Progenitor cell of endocrine pancreas (in vitro differentiated cells): Measurements from ENCODE around the gene HORMAD1. TPM values are rescaled to one million over a fixed set of nuclear protein-coding genes. Genes with fewer than 3 reads are reported as not detected.
"Not testable (repeated sequence)": the region's sequence is repeated elsewhere in the genome, so short reads cannot be mapped to it uniquely, and the experiment has no call there.

Experiments
- DNase-seq: peaks from one replicate; pipeline ENCODE4 v3.0.0; 2021; ENCODE audit warnings: low spot score; ENCODE audit not compliant: unreplicated experiment
- H3K27ac Mint-ChIP-seq: 2 replicates; pipeline ENCODE4 v1.8.0; 2021; ENCODE audit warnings: mild to moderate bottlenecking, moderate library complexity, mixed read lengths
- H3K27me3 Mint-ChIP-seq: 2 replicates; pipeline ENCODE4 v1.8.0; 2021; ENCODE audit warnings: mixed read lengths
- H3K36me3 Mint-ChIP-seq: 2 replicates; pipeline ENCODE4 v1.8.0; 2022; ENCODE audit warnings: mixed read lengths; ENCODE audit not compliant: insufficient read depth
- H3K4me1 Mint-ChIP-seq: 2 replicates; pipeline ENCODE4 v1.8.0; 2021; ENCODE audit warnings: low read depth, mixed read lengths
- H3K4me3 Mint-ChIP-seq: 2 replicates; pipeline ENCODE4 v1.8.0; 2021; ENCODE audit warnings: low read depth, mild to moderate bottlenecking, moderate library complexity, mixed read lengths
- H3K9me3 Mint-ChIP-seq: 2 replicates; pipeline ENCODE4 v1.8.0; 2021; ENCODE audit warnings: low read depth, mixed read lengths
- CTCF ChIP-seq: fragments of 200-600 bp; sonication (generic); IDR thresholded peaks from one replicate; pipeline ENCODE4 v1.5.0; 2021; ENCODE audit warnings: antibody characterized with exemption, mild to moderate bottlenecking; ENCODE audit not compliant: unreplicated experiment
- long read RNA-seq: library from polyadenylated mRNA; unstranded; transcript quantifications from one replicate; pipeline ENCODE4 v2.0.0, GENCODE V29; 2020
- total RNA-seq: library from RNA; stranded (reverse); gene quantifications from 2 replicates; pipeline ENCODE4 v1.2.1, GENCODE V29; 2021

The HORMAD1 gene, protein sequence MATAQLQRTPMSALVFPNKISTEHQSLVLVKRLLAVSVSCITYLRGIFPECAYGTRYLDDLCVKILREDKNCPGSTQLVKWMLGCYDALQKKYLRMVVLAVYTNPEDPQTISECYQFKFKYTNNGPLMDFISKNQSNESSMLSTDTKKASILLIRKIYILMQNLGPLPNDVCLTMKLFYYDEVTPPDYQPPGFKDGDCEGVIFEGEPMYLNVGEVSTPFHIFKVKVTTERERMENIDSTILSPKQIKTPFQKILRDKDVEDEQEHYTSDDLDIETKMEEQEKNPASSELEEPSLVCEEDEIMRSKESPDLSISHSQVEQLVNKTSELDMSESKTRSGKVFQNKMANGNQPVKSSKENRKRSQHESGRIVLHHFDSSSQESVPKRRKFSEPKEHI
- total RNA-seq = not detected in 2 replicates
- long read RNA-seq = 0 reads

DNA sequence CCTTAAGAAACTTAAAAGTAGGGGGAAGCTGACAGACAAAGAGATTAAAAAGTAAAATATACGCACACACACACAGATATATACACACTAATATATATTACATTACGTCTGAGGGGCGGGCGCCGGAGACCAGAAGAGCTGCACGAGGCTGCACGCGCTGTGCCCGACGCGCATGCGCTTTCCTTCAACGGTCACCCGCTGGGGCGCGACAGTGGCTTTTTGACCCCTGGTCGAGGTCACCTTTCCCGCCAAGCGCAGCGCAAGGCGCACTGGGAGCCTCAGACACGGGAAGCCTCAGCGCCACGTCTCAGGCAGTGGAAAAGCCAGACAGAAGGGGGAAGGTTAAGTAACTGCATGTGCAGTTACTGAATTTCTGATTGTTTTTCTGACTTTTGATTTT is at the start of gene HORMAD1:
Gene HORMAD1 (minus strand): TSS at position 193 of the 400 bp plus-strand sequence. CDS start 1,390 bp downstream, outside the sequence.
- no peaks in the 10 kb centered on the region for H3K9me3 Mint-ChIP-seq
- H3K4me3 Mint-ChIP-seq = no peak within 1 kb of the TSS
- H3K4me1 Mint-ChIP-seq = no peaks in the 10 kb centered on the region
- no peaks in the 10 kb centered on the region for H3K27me3 Mint-ChIP-seq
- no peak within 1 kb of the TSS for H3K27ac Mint-ChIP-seq
- no peak for TF ChIP-seq CTCF
- no peaks in the 10 kb centered on the region for H3K36me3 Mint-ChIP-seq
- no peak for DNase-seq

- not testable (repeated sequence) for DNase-seq, H3K4me1 Mint-ChIP-seq, H3K9me3 Mint-ChIP-seq, H3K27me3 Mint-ChIP-seq, H3K27ac Mint-ChIP-seq, H3K4me3 Mint-ChIP-seq, H3K36me3 Mint-ChIP-seq
Measured at GRCh38 chr1:150767704-150768103, 47.0 kb upstream of the HORMAD1 start.

- DNase-seq, H3K27me3 Mint-ChIP-seq, H3K4me3 Mint-ChIP-seq, H3K4me1 Mint-ChIP-seq, H3K36me3 Mint-ChIP-seq, H3K27ac Mint-ChIP-seq, H3K9me3 Mint-ChIP-seq: not testable (repeated sequence)
Measured at GRCh38 chr1:150765977-150766301, 45.2 kb upstream of the HORMAD1 start.

GRCh38 chr1:150765296-150765976 is 44.7 kb upstream of the HORMAD1 start, which contains the start of gene CTSS:
TSS of gene CTSS (minus strand) at chr1:150765778. CDS start at chr1:150764763, 1,015 bp downstream.
- no peak within 1 kb of the TSS for H3K4me3 Mint-ChIP-seq
- peaks cover under 1% of the 10 kb centered on the region for H3K36me3 Mint-ChIP-seq
- H3K4me1 Mint-ChIP-seq = peaks cover 1% of the 10 kb centered on the region
- no peak for DNase-seq
- H3K9me3 Mint-ChIP-seq = peaks cover 1% of the 10 kb centered on the region
- H3K27me3 Mint-ChIP-seq = no peaks in the 10 kb centered on the region
- no peak for TF ChIP-seq CTCF
- H3K27ac Mint-ChIP-seq = no peak within 1 kb of the TSS

GRCh38 chr1:150764617-150765101 is 44.0 kb upstream of the HORMAD1 start:
- Mint-ChIP-seq H3K4me1 (peaks cover 1% of the 10 kb centered on the region), H3K9me3 (peaks cover 7% of the 10 kb centered on the region), H3K36me3 (peaks cover 3% of the 10 kb centered on the region), H3K27ac (no peak overlapping the region), H3K27me3 (no peaks in the 10 kb centered on the region), H3K4me3 (no peak overlapping the region)
- no peak for DNase-seq
- TF ChIP-seq CTCF = no peak

GRCh38 chr1:150763018-150763417 is 42.3 kb upstream of the HORMAD1 start:
- DNase-seq = no peak
- Mint-ChIP-seq H3K4me1 (peaks cover 1% of the 10 kb centered on the region), H3K9me3 (peaks cover 8% of the 10 kb centered on the region), H3K27me3 (no peaks in the 10 kb centered on the region), H3K36me3 (peaks cover 3% of the 10 kb centered on the region), H3K4me3 (no peak overlapping the region), H3K27ac (no peak overlapping the region)
- TF ChIP-seq CTCF = no peak
